Measurements from ENCODE around the gene ZNF480.

Gene ZNF480

DNA sequence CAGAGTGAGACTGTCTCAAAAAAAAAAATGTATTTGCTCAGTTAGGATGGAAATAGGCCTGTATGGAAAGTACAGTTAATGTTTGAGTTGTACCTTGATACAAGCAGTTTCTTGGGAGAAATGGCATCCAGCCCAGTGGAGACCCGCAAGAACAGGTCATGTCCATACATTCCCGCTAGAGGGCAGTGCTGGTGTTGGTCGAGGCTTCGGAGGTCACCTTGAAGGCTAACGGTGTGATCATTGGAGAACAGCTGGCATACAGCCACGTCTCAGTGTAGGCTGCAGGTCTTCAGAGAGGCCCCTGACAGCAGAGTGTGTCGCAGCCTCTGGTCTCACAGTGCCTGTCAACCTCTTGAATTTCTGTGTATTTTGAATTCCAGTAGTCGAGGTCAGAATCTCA is 46.6 kb downstream of the ZNF480 start:
- no peak for DNase-seq

DNA sequence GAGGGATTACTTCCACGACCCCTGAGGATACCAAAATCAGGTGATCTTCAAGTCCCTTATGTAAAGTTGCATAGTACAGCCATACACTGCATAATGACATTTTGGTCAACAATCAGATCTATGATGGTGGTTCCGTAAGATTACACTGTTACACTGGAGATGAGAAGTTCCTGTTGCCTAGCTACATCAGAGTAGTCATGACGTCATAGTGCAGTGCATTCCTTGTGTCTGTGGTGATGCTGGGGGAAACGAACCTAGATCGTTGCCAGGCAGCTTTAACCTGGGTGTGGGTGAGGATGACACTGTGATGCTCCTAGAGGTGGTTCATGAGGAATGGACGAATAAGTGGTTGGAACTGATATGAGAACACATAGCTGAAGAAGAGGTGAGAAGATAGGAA is 48.2 kb downstream of the ZNF480 start:
- DNase-seq = no peak

DNA sequence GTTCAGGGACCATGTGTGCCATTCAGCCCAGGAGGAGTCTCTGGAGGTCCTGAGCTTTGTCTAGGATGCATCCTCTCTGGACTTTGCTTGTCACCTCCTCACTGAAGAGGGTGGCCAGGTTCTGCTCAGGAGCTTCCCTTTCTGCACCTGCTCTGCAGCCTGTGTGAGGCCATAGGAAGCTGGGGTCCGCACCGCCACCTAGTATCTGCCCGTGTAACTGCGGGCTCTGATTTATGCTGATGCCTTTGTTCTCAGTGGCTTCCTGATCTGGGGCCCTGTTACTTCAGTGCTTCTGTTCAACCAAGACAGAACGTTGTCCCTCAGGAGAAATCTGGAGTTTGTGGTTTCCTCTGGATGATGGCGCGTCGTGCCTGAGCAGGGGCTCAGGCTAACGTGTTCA is 54.5 kb downstream of the ZNF480 start:
- no peak for DNase-seq

DNA sequence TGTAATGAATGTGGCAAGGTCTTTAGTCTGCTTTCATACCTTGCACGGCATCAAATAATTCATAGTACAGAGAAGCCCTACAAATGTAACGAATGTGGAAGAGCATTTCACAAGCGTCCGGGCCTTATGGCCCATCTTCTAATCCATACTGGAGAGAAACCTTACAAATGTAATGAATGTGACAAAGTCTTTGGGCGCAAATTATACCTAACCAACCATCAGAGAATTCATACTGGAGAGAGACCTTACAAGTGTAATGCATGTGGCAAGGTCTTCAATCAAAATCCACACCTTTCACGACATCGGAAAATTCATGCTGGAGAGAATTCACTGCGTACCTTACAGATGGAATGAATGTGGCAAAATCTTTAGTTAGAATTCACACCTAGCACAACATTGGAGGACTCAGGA is 69.5 kb downstream of the ZNF480 start:
- no peak for DNase-seq

DNA sequence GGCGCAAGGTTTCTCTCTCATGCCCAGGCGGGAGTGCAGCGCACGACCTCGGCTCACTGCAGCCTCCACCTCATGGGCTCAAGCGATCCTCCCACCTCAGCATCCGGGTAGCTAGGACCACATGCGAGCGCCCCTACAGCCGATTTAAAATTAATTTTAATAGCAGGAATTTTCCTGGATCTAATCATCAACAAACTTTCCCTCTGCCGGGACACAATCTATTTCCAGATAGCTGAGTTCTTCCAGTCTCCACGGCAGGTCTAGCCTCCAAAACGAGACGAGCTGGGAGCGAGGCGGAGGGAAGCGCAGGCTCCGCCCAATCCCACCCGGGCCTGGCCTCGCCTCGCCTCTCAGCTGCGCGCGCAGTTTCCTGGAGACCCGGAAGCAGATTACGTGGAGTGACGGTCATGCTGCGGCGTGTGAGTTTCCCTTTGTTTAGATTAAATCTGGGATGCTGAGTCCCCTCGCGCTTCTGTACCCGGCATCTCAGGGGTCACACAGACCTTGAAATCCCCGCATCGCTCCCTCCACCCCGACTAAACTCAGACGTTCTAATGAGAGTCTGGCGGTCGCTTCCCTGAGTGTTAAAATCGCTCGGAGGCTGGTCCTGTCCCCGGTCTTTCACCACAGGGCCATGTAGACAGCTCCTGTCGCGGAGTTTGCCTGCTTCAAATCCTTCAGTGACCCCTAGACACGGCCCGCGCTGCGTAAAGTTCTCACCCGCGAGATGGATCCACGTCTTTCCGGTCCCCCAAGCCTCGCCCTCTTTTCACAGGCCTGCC is 72.8 kb downstream of the ZNF480 start, which contains the start of gene ZNF880:
Gene ZNF880, plus strand, starts transcription at position 365 of the 782 bp plus-strand sequence. Its CDS starts 43 bp downstream, at position 408.
- DNase-seq = peak; percentile 60

DNA sequence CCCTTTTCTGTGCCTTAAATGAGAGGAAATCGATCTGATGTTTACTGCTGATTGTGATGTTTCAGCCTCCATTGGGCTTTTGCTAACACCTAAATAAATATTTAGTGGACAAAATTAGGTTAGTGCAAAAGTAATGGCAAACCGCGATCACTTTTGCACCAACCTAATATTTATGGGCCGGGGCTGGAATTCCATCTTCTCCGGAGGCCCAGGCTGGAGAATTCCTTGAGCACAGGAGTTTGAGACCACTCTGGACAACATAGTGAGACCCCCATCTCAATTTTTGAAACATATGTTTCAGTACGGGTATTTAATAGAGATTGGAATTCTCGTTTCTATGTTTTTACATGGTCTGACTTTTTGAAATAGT is 73.4 kb downstream of the ZNF480 start:
- no peak for DNase-seq

Data from HCEC 1CT (cell line).